A673 (cell line): Measurements from ENCODE around the gene ZIC5. TPM values are rescaled to one million over a fixed set of nuclear protein-coding genes. Genes with fewer than 3 reads are reported as not detected.

ENCODE experiments used
- BruUV-seq: library from RNA; stranded (reverse); fragments of 400-500 nt; replicated peaks from 2 replicates; lab custom pipeline; 2021; lab: Mats Ljungman, UMichigan
- CTCF ChIA-PET: fragments of 300-600 bp; sonication (Branson Sonifier 250); formaldehyde crosslinking; loops from one replicate; lab custom pipeline; 2022; ENCODE audit warnings: antibody characterized with exemption; lab: Charles Lee
- POLR2A ChIA-PET: fragments of 300-600 bp; sonication (Branson Sonifier 250); formaldehyde crosslinking; loops from one replicate; lab custom pipeline; 2022; ENCODE audit warnings: antibody characterized with exemption; ENCODE audit not compliant: low non-redundant PET; lab: Charles Lee
- DNase-seq: peaks from one replicate; pipeline ENCODE4 v3.0.0-alpha.2; 2015; ENCODE audit warnings: low spot score
- H3K27ac ChIP-seq: fragments of 200-600 bp; sonication (generic); 2 replicates; pipeline ENCODE4 v1.5.1; 2016; ENCODE audit warnings: mixed run types, low read depth, mild to moderate bottlenecking, mixed read lengths, antibody characterized with exemption, low read length; ENCODE audit not compliant: poor library complexity, severe bottlenecking
- H3K27me3 ChIP-seq: fragments of 200-600 bp; sonication (generic); replicated peaks from 2 replicates; pipeline ENCODE4 v1.6.1; 2017; ENCODE audit warnings: mixed run types, low read depth, mild to moderate bottlenecking, mixed read lengths, antibody characterized with exemption, low read length; ENCODE audit not compliant: insufficient read depth, poor library complexity
- H3K36me3 ChIP-seq: fragments of 200-600 bp; sonication (generic); 2 replicates; pipeline ENCODE4 v1.6.1; 2016; ENCODE audit warnings: mixed run types, mild to moderate bottlenecking, mixed read lengths, antibody characterized with exemption, low read length; ENCODE audit not compliant: insufficient read depth, poor library complexity, severe bottlenecking
- H3K4me1 ChIP-seq: fragments of 200-600 bp; sonication (generic); 2 replicates; pipeline ENCODE4 v1.6.1; 2017; ENCODE audit warnings: mixed run types, mild to moderate bottlenecking, mixed read lengths, antibody characterized with exemption, low read length; ENCODE audit not compliant: insufficient read depth, poor library complexity, severe bottlenecking
- H3K4me3 ChIP-seq: fragments of 200-600 bp; sonication (generic); 2 replicates; pipeline ENCODE4 v1.5.1; 2016; ENCODE audit warnings: low read depth, mixed run types, mild to moderate bottlenecking, mixed read lengths, low read length; ENCODE audit not compliant: poor library complexity, severe bottlenecking
- H3K9me3 ChIP-seq: fragments of 200-600 bp; sonication (generic); 2 replicates; pipeline ENCODE4 v1.6.1; 2016; ENCODE audit warnings: mixed run types, low read depth, mild to moderate bottlenecking, mixed read lengths, antibody characterized with exemption, low read length; ENCODE audit not compliant: poor library complexity, severe bottlenecking
- EZH2 ChIP-seq: fragments of 200-600 bp; sonication (generic); IDR thresholded peaks from 2 replicates; pipeline ENCODE4 v1.6.1; 2017; ENCODE audit warnings: borderline replicate concordance, low read depth, mild to moderate bottlenecking, mixed read lengths, antibody characterized with exemption, low read length; ENCODE audit not compliant: poor library complexity, severe bottlenecking
- intact Hi-C: fragments of 100-400 bp; cut with micrococcal nuclease; formaldehyde crosslinking; loops from one replicate; pipeline ENCODE4 v1.10.0; 2022; ENCODE audit not compliant: unreplicated experiment
- total RNA-seq: library from RNA; stranded (reverse); gene quantifications from 2 replicates; pipeline ENCODE4 v1.2.3, GENCODE V29; 2021
- TF ChIP-seq, protein P1 (sequence below): fragments of 300-800, 200-600 bp; sonication (generic); conservative IDR thresholded peaks from 2 replicates; pipeline ENCODE4 v1.5.1; 2017; ENCODE audit warnings: low read depth, mild to moderate bottlenecking, antibody characterized with exemption, low read length, moderate library complexity, mixed read lengths

The ZIC5 gene
- total RNA-seq, 1 experiment from 2014 or later, result 25.2 TPM

DNA sequence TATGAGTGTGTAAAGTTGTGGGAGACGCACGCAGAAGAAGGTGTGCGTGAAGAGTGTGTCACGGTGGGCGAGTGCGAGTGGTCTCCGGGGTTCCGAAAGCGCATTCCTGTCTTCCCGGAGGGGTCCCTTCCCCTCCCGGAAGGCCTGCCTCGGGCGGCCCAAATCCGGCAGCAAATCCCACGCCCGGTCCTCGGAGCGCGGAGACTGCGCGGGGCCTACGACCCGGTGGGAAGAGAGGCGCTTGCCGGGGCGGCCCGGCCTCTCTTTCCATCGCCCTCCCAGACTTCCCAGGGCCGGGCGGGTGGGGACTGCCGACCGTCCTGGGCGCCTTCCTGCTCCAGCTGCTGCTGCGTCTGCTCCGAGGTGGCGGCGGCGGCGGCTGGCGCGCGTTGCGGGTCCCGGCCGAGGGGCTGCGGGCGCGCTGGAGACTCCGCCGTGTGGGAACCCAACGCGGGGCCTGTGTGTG lies 2.1 kb downstream of the ZIC5 start:
- no peaks in the 10 kb centered on the region for H3K27me3 ChIP-seq
- POLR2A ChIA-PET, result interaction anchor here (0.7 kb wide), 2 partner anchors 12 to 24 kb away, joined by 7 to 18 read pairs; no protein-coding TSS in a partner anchor
- TF ChIP-seq, protein P1, sequence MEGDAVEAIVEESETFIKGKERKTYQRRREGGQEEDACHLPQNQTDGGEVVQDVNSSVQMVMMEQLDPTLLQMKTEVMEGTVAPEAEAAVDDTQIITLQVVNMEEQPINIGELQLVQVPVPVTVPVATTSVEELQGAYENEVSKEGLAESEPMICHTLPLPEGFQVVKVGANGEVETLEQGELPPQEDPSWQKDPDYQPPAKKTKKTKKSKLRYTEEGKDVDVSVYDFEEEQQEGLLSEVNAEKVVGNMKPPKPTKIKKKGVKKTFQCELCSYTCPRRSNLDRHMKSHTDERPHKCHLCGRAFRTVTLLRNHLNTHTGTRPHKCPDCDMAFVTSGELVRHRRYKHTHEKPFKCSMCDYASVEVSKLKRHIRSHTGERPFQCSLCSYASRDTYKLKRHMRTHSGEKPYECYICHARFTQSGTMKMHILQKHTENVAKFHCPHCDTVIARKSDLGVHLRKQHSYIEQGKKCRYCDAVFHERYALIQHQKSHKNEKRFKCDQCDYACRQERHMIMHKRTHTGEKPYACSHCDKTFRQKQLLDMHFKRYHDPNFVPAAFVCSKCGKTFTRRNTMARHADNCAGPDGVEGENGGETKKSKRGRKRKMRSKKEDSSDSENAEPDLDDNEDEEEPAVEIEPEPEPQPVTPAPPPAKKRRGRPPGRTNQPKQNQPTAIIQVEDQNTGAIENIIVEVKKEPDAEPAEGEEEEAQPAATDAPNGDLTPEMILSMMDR, result no peak
- TF ChIP-seq EZH2, result no peak

DNA sequence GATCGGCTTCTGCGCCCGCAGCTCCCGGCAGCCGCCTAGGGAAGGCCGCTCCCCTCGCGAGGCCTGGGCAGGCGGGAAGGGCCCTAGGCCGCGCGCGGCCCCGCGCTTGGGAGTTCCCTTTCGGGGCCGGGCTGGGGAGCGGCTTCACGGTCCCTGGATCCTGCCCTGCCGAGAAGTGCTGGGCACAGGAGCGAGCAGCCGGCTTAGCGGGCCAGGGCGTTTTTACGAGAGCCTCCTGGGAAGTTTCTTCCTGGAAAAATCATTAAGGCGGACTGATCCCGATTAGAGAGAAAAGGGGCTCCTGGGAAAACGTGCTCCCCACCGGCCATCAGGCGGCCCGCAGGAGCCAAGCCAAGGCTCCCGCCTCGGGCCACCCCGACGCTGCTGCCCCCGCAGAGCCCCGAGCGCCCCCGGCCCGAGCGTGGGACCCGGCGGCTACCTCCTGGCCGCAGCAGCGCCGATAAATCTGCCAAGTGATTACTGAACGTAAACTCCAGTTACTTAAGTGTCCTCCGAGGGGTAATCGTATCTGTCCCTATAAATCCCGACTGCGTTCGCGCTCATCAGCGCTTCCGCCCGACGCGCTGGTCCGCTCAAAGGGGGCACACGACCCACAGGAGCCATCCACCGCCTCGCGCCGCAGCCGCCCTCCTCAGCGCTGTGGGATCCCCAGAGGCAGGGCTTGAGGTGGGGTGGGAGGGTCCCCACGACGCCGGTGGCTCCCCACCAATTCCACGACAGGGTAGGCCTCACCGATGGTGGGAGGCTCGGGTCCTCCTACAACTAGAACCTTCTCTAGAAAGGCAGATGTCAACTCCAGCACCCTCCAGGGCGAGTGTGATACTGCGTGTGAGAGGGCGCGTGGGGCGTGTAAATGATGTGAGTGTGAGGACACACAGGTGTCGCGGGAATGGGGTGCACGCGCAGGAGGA lies 2.8 kb downstream of the ZIC5 start:
- CTCF ChIA-PET, result no interaction called here
- intact Hi-C loops, result loop anchor here (2.0 to 5.0 kb wide), 2 partner anchors 18 to 311 kb away; no protein-coding TSS in a partner anchor

More for the DNA sequence above, 2.1 kb downstream of the ZIC5 start:
- H3K9me3 ChIP-seq, result no peaks in the 10 kb centered on the region
- peaks cover 34% of the 10 kb centered on the region for H3K4me1 ChIP-seq
- CTCF ChIA-PET, result no interaction called here
- peak overlapping the region; percentile 91 for H3K4me3 ChIP-seq
- H3K27ac ChIP-seq, result peak overlapping the region; percentile 98
- DNase-seq, result no peak
- intact Hi-C loops, result loop anchor here (2.0 to 5.0 kb wide), 2 partner anchors 17 to 312 kb away; no protein-coding TSS in a partner anchor
- TSS peak; percentile 4 for BruUV-seq
- peaks cover 32% of the 10 kb centered on the region for H3K36me3 ChIP-seq

DNA sequence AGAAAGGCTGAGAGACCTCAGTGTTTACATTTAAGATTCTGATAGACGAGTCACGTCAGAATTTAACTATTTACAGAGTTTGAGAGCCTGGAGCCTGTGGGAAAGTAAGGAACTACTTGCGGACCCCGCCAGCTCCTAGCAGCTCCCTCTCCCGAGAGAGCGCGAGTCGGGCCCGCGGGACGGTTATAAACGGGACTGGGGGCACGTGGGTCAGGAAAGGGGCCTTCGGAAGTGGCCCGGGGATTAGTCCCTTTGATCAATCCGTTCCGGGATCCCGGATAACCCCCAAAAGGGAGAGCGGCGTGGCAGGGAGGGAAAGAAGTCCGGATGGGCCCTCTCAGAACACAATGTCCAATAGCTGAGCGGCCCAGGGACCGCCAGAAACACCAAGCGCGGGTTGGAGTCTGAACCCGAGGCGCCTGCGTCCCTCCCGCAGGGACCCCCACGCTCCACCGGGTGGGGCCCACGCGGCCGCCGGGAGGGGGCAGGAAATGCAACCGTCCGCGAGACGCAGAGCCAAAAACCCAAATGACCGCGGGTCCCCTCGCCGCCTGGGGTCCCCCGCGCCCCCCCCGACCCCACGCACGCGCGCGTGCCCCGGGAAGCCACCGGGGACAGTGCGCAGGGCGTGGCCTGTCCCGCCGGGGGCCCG lies 3.6 kb downstream of the ZIC5 start:
- Histone ChIP-seq H3K27me3 (no peaks in the 10 kb centered on the region), H3K9me3 (no peaks in the 10 kb centered on the region), H3K36me3 (peaks cover 47% of the 10 kb centered on the region), H3K4me1 (peaks cover 39% of the 10 kb centered on the region), H3K27ac (peak overlapping the region; percentile 98), H3K4me3 (peak overlapping the region; percentile 91)
- ChIA-PET CTCF (no interaction called here), POLR2A (interaction anchor here (0.6 to 0.9 kb wide), 2 partner anchors 331 to 725 kb away, joined by 5 to 17 read pairs; no protein-coding TSS in a partner anchor)
- no TSS peak for BruUV-seq
- TF ChIP-seq, protein P1, result no peak
- TF ChIP-seq EZH2, result no peak
- peak; percentile 76 for DNase-seq
- intact Hi-C loops, result loop anchor here (2.0 to 5.0 kb wide), 2 partner anchors 19 to 311 kb away; no protein-coding TSS in a partner anchor

More for the DNA sequence above, 2.8 kb downstream of the ZIC5 start:
- Histone ChIP-seq H3K9me3 (no peaks in the 10 kb centered on the region), H3K27ac (peak overlapping the region; percentile 98), H3K4me3 (peak overlapping the region; percentile 91), H3K36me3 (peaks cover 39% of the 10 kb centered on the region), H3K4me1 (peaks cover 39% of the 10 kb centered on the region), H3K27me3 (no peaks in the 10 kb centered on the region)
- peak; percentile 79 for DNase-seq
- POLR2A ChIA-PET, result no interaction called here
- TF ChIP-seq EZH2, result no peak
- TF ChIP-seq, protein P1, result no peak
- BruUV-seq, result no TSS peak
